Activated naive CD8-positive, alpha-beta T cell treated with anti-CD3 and anti-CD28 coated beads, Interleukin-2, amount 50 U/mL, for 16 hours (primary cell): ENCODE data around the gene PCBP1.
"Not testable (repeated sequence)": the region's sequence is repeated elsewhere in the genome, so short reads cannot be mapped to it uniquely, and the experiment has no call there.

Source experiments
- DNase-seq: peaks from one replicate; pipeline ENCODE4 v3.0.0-alpha.2; 2020; ENCODE audit warnings: low read depth, low spot score

The PCBP1 gene

GRCh38 chr2:70080610-70081200 lies 6.6 kb upstream of the PCBP1 start:
- no peak for DNase-seq

- no peak for DNase-seq
These were observed 6.1 kb upstream of the PCBP1 start for GRCh38 chr2:70081221-70081620.

- DNase-seq = no peak
These were observed 3.7 kb upstream of the PCBP1 start for GRCh38 chr2:70083344-70084156.

GRCh38 chr2:70084973-70085710 lies 2.1 kb upstream of the PCBP1 start:
- DNase-seq = peak; percentile 21

- DNase-seq = no peak
These were observed 1.5 kb upstream of the PCBP1 start for GRCh38 chr2:70085711-70086277.

- peak; percentile 42 for DNase-seq
These were observed 919 bp upstream of the PCBP1 start for GRCh38 chr2:70086278-70086837.

GRCh38 chr2:70087702-70088597 lies 673 bp downstream of the PCBP1 start:
- DNase-seq = peak; percentile 14

- DNase-seq = no peak
These were observed 1.4 kb downstream of the PCBP1 start for GRCh38 chr2:70088598-70089219.

- DNase-seq = peak; percentile 14
These were observed 2.1 kb downstream of the PCBP1 start for GRCh38 chr2:70089220-70089982.

- no peak for DNase-seq
These were observed 2.8 kb downstream of the PCBP1 start for GRCh38 chr2:70089983-70090525.

- no peak for DNase-seq
These were observed 3.5 kb downstream of the PCBP1 start for GRCh38 chr2:70090706-70091334.

- DNase-seq = no peak
These were observed 4.1 kb downstream of the PCBP1 start for GRCh38 chr2:70091364-70091763.

GRCh38 chr2:70091816-70092215 lies 4.5 kb downstream of the PCBP1 start:
- DNase-seq = no peak

GRCh38 chr2:70092576-70093243 lies 5.4 kb downstream of the PCBP1 start:
- DNase-seq = not testable (repeated sequence)

GRCh38 chr2:70094171-70094977 lies 7.1 kb downstream of the PCBP1 start:
- no peak for DNase-seq

- no peak for DNase-seq
These were observed 7.9 kb downstream of the PCBP1 start for GRCh38 chr2:70094978-70095719.
